B cell (primary cell): Measurements from ENCODE around the gene AP1AR. TPM values are rescaled to one million over a fixed set of nuclear protein-coding genes. Genes with fewer than 3 reads are reported as not detected.

Source experiments
- ATAC-seq: fragments of 200-7000 bp; cut with Tn5 transposase; one replicate; pipeline ENCODE4 v1.10.0; 2021; ENCODE audit warnings: low read depth, mild to moderate bottlenecking, moderate number of reproducible peaks, moderate library complexity
- CTCF ChIA-PET: fragments of 350-600 bp; sonication (Branson Sonifier 250); formaldehyde crosslinking; loops from one replicate; lab custom pipeline; 2021; ENCODE audit warnings: antibody characterized with exemption, inconsistent platforms; lab: Charles Lee
- POLR2A ChIA-PET: fragments of 350-600 bp; sonication (Branson Sonifier 250); formaldehyde crosslinking; loops from one replicate; lab custom pipeline; 2021; ENCODE audit warnings: antibody characterized with exemption; lab: Charles Lee
- DNase-seq: peaks from one replicate; pipeline ENCODE4 v3.0.0; 2013
- H2AFZ ChIP-seq: 2 replicates; pipeline ENCODE4 v1.6.1; 2012; ENCODE audit warnings: mild to moderate bottlenecking, low read depth, low read length; ENCODE audit not compliant: insufficient read depth, poor library complexity, severe bottlenecking
- H3K27ac ChIP-seq, 2 donors: 1 replicate in 1 of 2; 2 replicates in 1 of 2; pipeline ENCODE4 v1.5.1; 2012 to 2013; ENCODE audit warnings: low read length in 2 of 2, mild to moderate bottlenecking in 2 of 2, moderate library complexity in 1 of 2
- H3K27me3 ChIP-seq, 4 experiments: fragments of 200-600 bp in 1 of 4; sonication (generic) in 1 of 4; replicated peaks in 1 of 4; 1 replicate in 2 of 4; 2 replicates in 2 of 4; pipeline versions ENCODE4 v1.6.1 to v1.7.0; 2013 to 2016; ENCODE audit warnings: low read length in 3 of 4, mild to moderate bottlenecking in 2 of 4, mixed read lengths in 1 of 4, moderate library complexity in 1 of 4; ENCODE audit not compliant: insufficient read depth in 4 of 4, control insufficient read depth in 3 of 4; ENCODE audit errors: control extremely low read depth in 1 of 4
- H3K36me3 ChIP-seq, 2 experiments: replicated peaks in 1 of 2; 1 replicate in 1 of 2; 2 replicates in 1 of 2; pipeline versions ENCODE4 v1.6.1 to v1.7.1; 2013; ENCODE audit warnings: low read length in 1 of 2; ENCODE audit not compliant: insufficient read depth in 2 of 2, control insufficient read depth in 1 of 2; ENCODE audit errors: control extremely low read depth in 1 of 2, extremely low read depth in 1 of 2
- H3K4me1 ChIP-seq, 2 donors: fragments of 200-600 bp in 1 of 2; sonication (generic) in 1 of 2; 1 replicate in 1 of 2; 2 replicates in 1 of 2; pipeline versions ENCODE4 v1.5.1 to v1.6.1; 2013 to 2017; ENCODE audit warnings: low read length in 2 of 2; ENCODE audit not compliant: control insufficient read depth in 2 of 2, insufficient read depth in 2 of 2
- H3K4me2 ChIP-seq: replicated peaks from 2 replicates; pipeline ENCODE3; 2012; ENCODE audit warnings: mild to moderate bottlenecking, low read depth, low read length; ENCODE audit not compliant: poor library complexity, severe bottlenecking
- H3K4me3 ChIP-seq, 5 experiments: fragments of 200-600 bp in 1 of 5; sonication (generic) in 1 of 5; 1 replicate in 3 of 5; 2 replicates in 2 of 5; pipeline versions ENCODE4 v1.5.1 to v1.7.0; 2011 to 2016; ENCODE audit warnings: low read length in 4 of 5, mild to moderate bottlenecking in 4 of 5, low read depth in 2 of 5, control low read depth in 1 of 5, moderate library complexity in 1 of 5; ENCODE audit not compliant: insufficient read depth in 1 of 5; ENCODE audit errors: control extremely low read depth in 1 of 5, extremely low read depth in 1 of 5
- H3K79me2 ChIP-seq: fragments of 200-600 bp; sonication (generic); one replicate; pipeline ENCODE4 v1.6.0; 2016; ENCODE audit warnings: low read length; ENCODE audit not compliant: control insufficient read depth, insufficient read depth
- H3K9ac ChIP-seq: fragments of 200-600 bp; sonication (generic); 2 replicates; pipeline ENCODE4 v1.6.1; 2017; ENCODE audit warnings: mild to moderate bottlenecking, low read length, moderate library complexity
- H3K9me3 ChIP-seq, 3 donors: one replicate each; pipeline versions ENCODE4 v1.6.1 to v1.7.1; 2013; ENCODE audit warnings: low read length in 2 of 3; ENCODE audit not compliant: control insufficient read depth in 2 of 3, insufficient read depth in 1 of 3; ENCODE audit errors: control extremely low read depth in 1 of 3
- H4K20me1 ChIP-seq: 2 replicates; pipeline ENCODE4 v1.6.0; 2012; ENCODE audit warnings: mild to moderate bottlenecking, low read length; ENCODE audit not compliant: insufficient read depth, control insufficient read depth, poor library complexity, severe bottlenecking
- H3K27ac Mint-ChIP-seq: one replicate; pipeline ENCODE4 v1.8.0; 2021; ENCODE audit warnings: mixed read lengths
- H3K27me3 Mint-ChIP-seq: one replicate; pipeline ENCODE4 v1.8.0; 2021; ENCODE audit warnings: mixed read lengths
- H3K4me1 Mint-ChIP-seq: one replicate; pipeline ENCODE4 v1.8.0; 2021; ENCODE audit warnings: mixed read lengths
- H3K4me3 Mint-ChIP-seq: one replicate; pipeline ENCODE4 v1.8.0; 2021; ENCODE audit warnings: mixed read lengths
- H3K9me3 Mint-ChIP-seq: one replicate; pipeline ENCODE4 v1.8.0; 2022; ENCODE audit warnings: mixed read lengths; ENCODE audit not compliant: insufficient read depth
- EZH2 ChIP-seq: IDR thresholded peaks from 2 replicates; pipeline ENCODE4 v1.6.1; 2012; ENCODE audit warnings: borderline replicate concordance, low read depth, mild to moderate bottlenecking, moderate library complexity, low read length; ENCODE audit not compliant: insufficient read depth, poor library complexity, severe bottlenecking
- WGBS: methylation state at CpG from one replicate; pipeline ENCODE4 v1.1.5; 2013; ENCODE audit warnings: missing lambda C conversion rate; ENCODE audit not compliant: insufficient coverage; 5-methylcytosine and 5-hydroxymethylcytosine counted together
- intact Hi-C: fragments of 100-400 bp; cut with micrococcal nuclease; formaldehyde crosslinking; loops from one replicate; pipeline ENCODE4 v1.10.0; 2022
- polyA plus RNA-seq: library from polyadenylated mRNA; depleted of rRNA; stranded (reverse); fragments of >200 nt; gene quantifications from 2 replicates; pipeline ENCODE4 v1.2.3, GENCODE V29; 2012
- total RNA-seq, 2 donors: library from RNA; stranded (reverse); fragments of 120-200 nt in 1 of 2; gene quantifications; 1 replicate in 1 of 2; 2 replicates in 1 of 2; pipeline versions ENCODE4 v1.2.3 to v1.2.4, GENCODE V29; 2013 to 2022
- TF ChIP-seq, protein P1 (sequence below): fragments of 200-600 bp; IDR thresholded peaks from one replicate; pipeline ENCODE4 v1.8.0; 2022; ENCODE audit warnings: antibody characterized with exemption, mild to moderate bottlenecking

AP1AR gene
- total and polyA plus RNA-seq, 2 donors (not counting 1 experiment from before 2014, with no cell fraction given): 3.4 to 20.3 TPM

DNA sequence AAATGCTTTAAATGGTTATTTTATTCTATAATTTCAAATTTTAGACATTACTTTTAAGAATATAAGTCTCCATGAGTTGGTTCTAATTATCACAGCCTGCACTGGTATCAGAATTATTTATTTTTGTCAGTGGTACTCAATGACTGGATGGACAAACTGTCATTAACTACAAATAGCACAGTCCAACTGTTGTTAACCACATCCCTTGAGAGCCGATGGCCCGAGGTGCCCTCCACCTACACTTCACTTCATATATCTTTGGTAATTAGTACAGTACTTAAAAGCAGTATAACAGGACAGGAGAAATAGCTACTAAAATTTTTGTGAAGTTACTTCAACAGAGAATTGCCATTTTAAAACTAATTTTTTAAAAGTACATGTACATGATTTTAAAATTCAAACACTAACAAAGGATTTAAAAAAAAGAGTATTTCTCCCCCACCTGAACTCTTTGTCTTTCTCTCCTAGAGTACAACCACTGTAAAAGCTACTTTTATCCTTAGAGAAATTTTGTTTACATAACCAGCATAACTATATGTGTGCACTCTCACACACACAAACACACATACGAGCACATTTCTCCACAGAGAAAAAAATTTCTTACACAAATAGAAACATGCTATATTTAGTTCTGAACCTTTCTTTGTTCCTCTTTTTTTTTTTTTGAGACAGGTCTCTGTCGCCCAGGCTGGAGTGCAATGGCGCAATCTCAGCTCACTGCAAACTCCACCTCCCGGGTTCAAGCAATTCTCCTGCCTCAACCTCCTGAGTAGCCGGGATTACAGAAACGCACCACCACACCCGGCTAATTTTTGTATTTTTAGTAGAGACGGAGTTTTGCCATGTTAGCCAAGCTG, 47.7 kb downstream of the AP1AR start:
- H2AFZ ChIP-seq: peak overlapping the region; percentile 18
- peak; percentile 67 for DNase-seq

More for the DNA sequence above, 47.7 kb downstream of the AP1AR start:
- Mint-ChIP-seq H3K9me3 (no peaks in the 10 kb centered on the region), H3K4me3 (peak overlapping the region; percentile 80), H3K27ac (peak overlapping the region; percentile 82), H3K4me1 (peaks cover 64% of the 10 kb centered on the region), H3K27me3 (no peaks in the 10 kb centered on the region)
- Histone ChIP-seq H3K36me3 (peaks cover 3 to 40% of the 10 kb centered on the region in 2 experiments), H3K9ac (peak overlapping the region; percentile 68), H3K4me2 (peak overlapping the region; percentile 82), H3K27me3 (no peaks in the 10 kb centered on the region), H4K20me1 (peaks cover 16% of the 10 kb centered on the region), H3K4me1 (peaks cover 47 to 56% of the 10 kb centered on the region in 2 donors), H3K79me2 (peaks cover 94% of the 10 kb centered on the region), H3K27ac (peak overlapping the region; percentile 49 to 95), H3K9me3 (no peaks in the 10 kb centered on the region), H3K4me3 (peak overlapping the region; percentile 8 to 76 (median 47))
- intact Hi-C loops: no loop called here
- ChIA-PET CTCF (interaction anchor here (1.0 to 3.9 kb wide), 6 partner anchors 12 to 245 kb away, joined by 3 to 34 read pairs (median 4); no protein-coding TSS in a partner anchor), POLR2A (interaction anchor here (0.9 kb wide), 1 partner anchor 42 kb away, joined by 3 read pairs; no protein-coding TSS in a partner anchor)
- TF ChIP-seq EZH2: no peak
- TF ChIP-seq, protein P1, sequence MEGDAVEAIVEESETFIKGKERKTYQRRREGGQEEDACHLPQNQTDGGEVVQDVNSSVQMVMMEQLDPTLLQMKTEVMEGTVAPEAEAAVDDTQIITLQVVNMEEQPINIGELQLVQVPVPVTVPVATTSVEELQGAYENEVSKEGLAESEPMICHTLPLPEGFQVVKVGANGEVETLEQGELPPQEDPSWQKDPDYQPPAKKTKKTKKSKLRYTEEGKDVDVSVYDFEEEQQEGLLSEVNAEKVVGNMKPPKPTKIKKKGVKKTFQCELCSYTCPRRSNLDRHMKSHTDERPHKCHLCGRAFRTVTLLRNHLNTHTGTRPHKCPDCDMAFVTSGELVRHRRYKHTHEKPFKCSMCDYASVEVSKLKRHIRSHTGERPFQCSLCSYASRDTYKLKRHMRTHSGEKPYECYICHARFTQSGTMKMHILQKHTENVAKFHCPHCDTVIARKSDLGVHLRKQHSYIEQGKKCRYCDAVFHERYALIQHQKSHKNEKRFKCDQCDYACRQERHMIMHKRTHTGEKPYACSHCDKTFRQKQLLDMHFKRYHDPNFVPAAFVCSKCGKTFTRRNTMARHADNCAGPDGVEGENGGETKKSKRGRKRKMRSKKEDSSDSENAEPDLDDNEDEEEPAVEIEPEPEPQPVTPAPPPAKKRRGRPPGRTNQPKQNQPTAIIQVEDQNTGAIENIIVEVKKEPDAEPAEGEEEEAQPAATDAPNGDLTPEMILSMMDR: no peak
- WGBS: 20% methylated on average over 3 of the region's 10 CpGs
- peak; percentile 62 for ATAC-seq
